ENCODE measurements around the gene CELF4.

DNA sequence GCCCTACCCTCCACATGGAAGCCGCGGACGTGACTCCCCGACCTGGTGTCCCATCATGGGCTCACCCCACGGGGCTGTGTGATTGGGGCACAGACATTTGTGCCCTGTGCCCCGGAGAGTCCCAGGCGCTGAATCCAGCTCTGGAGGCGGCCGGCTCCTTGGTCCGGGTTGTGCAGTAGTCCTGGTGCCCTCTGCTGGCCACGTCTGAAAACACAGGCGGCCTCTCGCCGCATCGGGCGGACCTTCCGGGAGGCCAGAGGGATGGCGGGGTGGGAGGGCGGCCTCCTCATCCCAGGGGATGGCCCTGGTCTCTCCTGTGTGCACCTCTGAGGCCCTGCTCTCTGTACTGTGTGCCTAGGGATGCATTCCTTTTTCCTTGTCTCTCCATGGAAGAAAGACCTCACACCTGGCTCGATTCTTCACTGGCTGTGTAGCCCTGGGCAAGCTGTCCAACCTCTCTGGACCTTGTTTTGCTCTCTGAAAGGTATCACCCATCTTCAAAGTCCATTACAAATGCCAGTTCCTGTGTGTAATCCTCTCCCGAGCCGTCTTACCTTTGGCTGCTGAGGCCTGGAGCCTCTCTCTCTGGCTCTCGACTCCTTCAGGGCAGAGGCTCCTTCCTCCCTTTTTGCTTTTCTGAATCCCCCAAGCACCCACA is 27.6 kb downstream of the CELF4 start:
- no peak for TF ChIP-seq POLR2AphosphoS5 (IDR thresholded peaks at IDR 0.05; ENCODE audit: borderline replicate concordance, low read depth, low read length)
- TF ChIP-seq EZH2 (IDR thresholded peaks at IDR 0.05), result no peak

All from SK-N-MC (cell line).